A673 (cell line): ENCODE data around the gene MEGF11. TPM values are rescaled to one million over a fixed set of nuclear protein-coding genes. Genes with fewer than 3 reads are reported as not detected.

Experiments used
- BruUV-seq: library from RNA; stranded (reverse); fragments of 400-500 nt; replicated peaks from 2 replicates; lab custom pipeline; 2021; lab: Mats Ljungman, UMichigan
- CTCF ChIA-PET: fragments of 300-600 bp; sonication (Branson Sonifier 250); formaldehyde crosslinking; loops from one replicate; lab custom pipeline; 2022; ENCODE audit warnings: antibody characterized with exemption; lab: Charles Lee
- POLR2A ChIA-PET: fragments of 300-600 bp; sonication (Branson Sonifier 250); formaldehyde crosslinking; loops from one replicate; lab custom pipeline; 2022; ENCODE audit warnings: antibody characterized with exemption; ENCODE audit not compliant: low non-redundant PET; lab: Charles Lee
- DNase-seq: peaks from one replicate; pipeline ENCODE4 v3.0.0-alpha.2; 2015; ENCODE audit warnings: low spot score
- H3K27ac ChIP-seq: fragments of 200-600 bp; sonication (generic); 2 replicates; pipeline ENCODE4 v1.5.1; 2016; ENCODE audit warnings: mixed run types, low read depth, mild to moderate bottlenecking, mixed read lengths, antibody characterized with exemption, low read length; ENCODE audit not compliant: poor library complexity, severe bottlenecking
- H3K27me3 ChIP-seq: fragments of 200-600 bp; sonication (generic); replicated peaks from 2 replicates; pipeline ENCODE4 v1.6.1; 2017; ENCODE audit warnings: mixed run types, low read depth, mild to moderate bottlenecking, mixed read lengths, antibody characterized with exemption, low read length; ENCODE audit not compliant: insufficient read depth, poor library complexity
- H3K36me3 ChIP-seq: fragments of 200-600 bp; sonication (generic); 2 replicates; pipeline ENCODE4 v1.6.1; 2016; ENCODE audit warnings: mixed run types, mild to moderate bottlenecking, mixed read lengths, antibody characterized with exemption, low read length; ENCODE audit not compliant: insufficient read depth, poor library complexity, severe bottlenecking
- H3K4me1 ChIP-seq: fragments of 200-600 bp; sonication (generic); 2 replicates; pipeline ENCODE4 v1.6.1; 2017; ENCODE audit warnings: mixed run types, mild to moderate bottlenecking, mixed read lengths, antibody characterized with exemption, low read length; ENCODE audit not compliant: insufficient read depth, poor library complexity, severe bottlenecking
- H3K4me3 ChIP-seq: fragments of 200-600 bp; sonication (generic); 2 replicates; pipeline ENCODE4 v1.5.1; 2016; ENCODE audit warnings: low read depth, mixed run types, mild to moderate bottlenecking, mixed read lengths, low read length; ENCODE audit not compliant: poor library complexity, severe bottlenecking
- H3K9me3 ChIP-seq: fragments of 200-600 bp; sonication (generic); 2 replicates; pipeline ENCODE4 v1.6.1; 2016; ENCODE audit warnings: mixed run types, low read depth, mild to moderate bottlenecking, mixed read lengths, antibody characterized with exemption, low read length; ENCODE audit not compliant: poor library complexity, severe bottlenecking
- CTCF ChIP-seq: fragments of 300-800, 200-600 bp; sonication (generic); conservative IDR thresholded peaks from 2 replicates; pipeline ENCODE4 v1.5.1; 2017; ENCODE audit warnings: low read depth, mild to moderate bottlenecking, antibody characterized with exemption, low read length, moderate library complexity, mixed read lengths
- EZH2 ChIP-seq: fragments of 200-600 bp; sonication (generic); IDR thresholded peaks from 2 replicates; pipeline ENCODE4 v1.6.1; 2017; ENCODE audit warnings: borderline replicate concordance, low read depth, mild to moderate bottlenecking, mixed read lengths, antibody characterized with exemption, low read length; ENCODE audit not compliant: poor library complexity, severe bottlenecking
- intact Hi-C: fragments of 100-400 bp; cut with micrococcal nuclease; formaldehyde crosslinking; loops from one replicate; pipeline ENCODE4 v1.10.0; 2022; ENCODE audit not compliant: unreplicated experiment
- total RNA-seq: library from RNA; stranded (reverse); gene quantifications from 2 replicates; pipeline ENCODE4 v1.2.3, GENCODE V29; 2021

The MEGF11 gene
- total RNA-seq, 1 experiment from 2014 or later = 0.43 TPM

- Histone ChIP-seq H3K27me3 (no peaks in the 10 kb centered on the region), H3K4me1 (peaks cover 2% of the 10 kb centered on the region), H3K36me3 (peaks cover 39% of the 10 kb centered on the region), H3K27ac (no peak overlapping the region), H3K9me3 (no peaks in the 10 kb centered on the region), H3K4me3 (no peak overlapping the region)
- ChIA-PET POLR2A (no interaction called here), CTCF (no interaction called here)
- no peak for DNase-seq
- intact Hi-C loops = no loop called here
- no TSS peak for BruUV-seq
- TF ChIP-seq EZH2 = no peak
- TF ChIP-seq CTCF = no peak
Observed at GRCh38 chr15:65893060-65893459, 360.5 kb downstream of the MEGF11 start.

GRCh38 chr15:65888981-65889380, 364.6 kb downstream of the MEGF11 start:
- H3K36me3 ChIP-seq = peaks cover 67% of the 10 kb centered on the region
- no peaks in the 10 kb centered on the region for H3K9me3 ChIP-seq
- peaks cover 10% of the 10 kb centered on the region for H3K4me1 ChIP-seq
- CTCF ChIA-PET = no interaction called here
- intact Hi-C loops = no loop called here
- no peak for DNase-seq
- no peak for TF ChIP-seq EZH2
- TF ChIP-seq CTCF = no peak
- H3K4me3 ChIP-seq = no peak overlapping the region
- H3K27me3 ChIP-seq = no peaks in the 10 kb centered on the region
- POLR2A ChIA-PET = no interaction called here
- TSS peak; percentile 18 for BruUV-seq
- no peak overlapping the region for H3K27ac ChIP-seq

GRCh38 chr15:65887565-65887964, 366.0 kb downstream of the MEGF11 start:
- CTCF ChIA-PET = no interaction called here
- Histone ChIP-seq H3K4me3 (no peak overlapping the region), H3K27ac (no peak overlapping the region), H3K36me3 (peaks cover 64% of the 10 kb centered on the region), H3K9me3 (no peaks in the 10 kb centered on the region), H3K4me1 (peaks cover 17% of the 10 kb centered on the region), H3K27me3 (no peaks in the 10 kb centered on the region)
- BruUV-seq = no TSS peak
- no peak for DNase-seq
- POLR2A ChIA-PET = no interaction called here
- no peak for TF ChIP-seq CTCF
- no peak for TF ChIP-seq EZH2
- intact Hi-C loops = no loop called here
